Measurements from ENCODE around the gene SOX10. TPM values are rescaled to one million over a fixed set of nuclear protein-coding genes. Genes with fewer than 3 reads are reported as not detected.

Gene SOX10
- total and polyA plus RNA-seq, 2 of the 13 experiments (the other 11 are each of a cell fraction or from before 2014, with no cell fraction given) = not detected

- TF ChIP-seq MEIS1 (CRISPR knock-in tag; IDR thresholded peaks at IDR 0.05; ENCODE audit: borderline replicate concordance) = no peak
- TF ChIP-seq NR2F2 (IDR thresholded peaks at IDR 0.05; ENCODE audit: borderline replicate concordance, low read depth) = peak; percentile 72
- TF ChIP-seq ZBTB2 (CRISPR knock-in tag; IDR thresholded peaks at IDR 0.05; ENCODE audit: low read depth) = no peak
- no peak for TF ChIP-seq FOXO1 (CRISPR knock-in tag; IDR thresholded peaks at IDR 0.05)
- no peak for TF ChIP-seq IRF2 (CRISPR knock-in tag; IDR thresholded peaks at IDR 0.05)
- TF ChIP-seq SALL2 (CRISPR knock-in tag; IDR thresholded peaks at IDR 0.05) = no peak
- no peak for TF ChIP-seq NFRKB (IDR thresholded peaks at IDR 0.05)
- TF ChIP-seq PHF5A (CRISPR knock-in tag; IDR thresholded peaks at IDR 0.05; ENCODE audit: low read depth, unreplicated experiment) = no peak
- TF ChIP-seq FIP1L1 (IDR thresholded peaks at IDR 0.05; ENCODE audit: borderline replicate concordance, insufficient read depth, low read depth, low read length) = no peak
- TF ChIP-seq MIER3 (CRISPR knock-in tag; IDR thresholded peaks at IDR 0.05; ENCODE audit: borderline replicate concordance) = no peak
- TF ChIP-seq ZNF574 (CRISPR knock-in tag; IDR thresholded peaks at IDR 0.05) = no peak
- TF ChIP-seq ZNF275 (CRISPR knock-in tag; IDR thresholded peaks at IDR 0.05; ENCODE audit: borderline replicate concordance) = no peak
- TF ChIP-seq CCAR2 (optimal IDR thresholded peaks at IDR 0.05; ENCODE audit: low read depth, low read length) = no peak
- TF ChIP-seq HNF4G (IDR thresholded peaks at IDR 0.05; ENCODE audit: borderline replicate concordance, low read depth, low read length) = peak; percentile 13; the same call in 1 of the 2 replicates
- TF ChIP-seq HNF4G (CRISPR knock-in tag; IDR thresholded peaks at IDR 0.05; ENCODE audit: borderline replicate concordance, low read depth) = no peak
- TF ChIP-seq KLF9 (CRISPR knock-in tag; IDR thresholded peaks at IDR 0.05; ENCODE audit: low read depth) = no peak
- TF ChIP-seq AFF4 (CRISPR knock-in tag; IDR thresholded peaks at IDR 0.05) = no peak
- no peak for TF ChIP-seq MYC (CRISPR knock-in tag; IDR thresholded peaks at IDR 0.05; ENCODE audit: borderline replicate concordance)
- peak; percentile 84 for TF ChIP-seq NR2F6 (IDR thresholded peaks at IDR 0.05)
- peak; percentile 50; the same call in 1 of the 2 replicates for TF ChIP-seq NR2F6 (CRISPR knock-in tag; IDR thresholded peaks at IDR 0.05)
- no peak for TF ChIP-seq ZFP41 (CRISPR knock-in tag; IDR thresholded peaks at IDR 0.05; ENCODE audit: borderline replicate concordance)
These were observed 33.9 kb upstream of the SOX10 start (continued) for GRCh38 chr22:38017939-38018885.

All from HepG2 (cell line).